NCI-H1417 (cell line): ENCODE results near the gene SMYD3.
"Not testable (repeated sequence)": the region's sequence is repeated elsewhere in the genome, so short reads cannot be mapped to it uniquely, and the experiment has no call there.

Experiments
- DNase-seq, 3 experiments: peaks; one replicate each; lab custom pipeline; 2025; lab: John Stamatoyannopoulos, UW

Gene SMYD3

DNA sequence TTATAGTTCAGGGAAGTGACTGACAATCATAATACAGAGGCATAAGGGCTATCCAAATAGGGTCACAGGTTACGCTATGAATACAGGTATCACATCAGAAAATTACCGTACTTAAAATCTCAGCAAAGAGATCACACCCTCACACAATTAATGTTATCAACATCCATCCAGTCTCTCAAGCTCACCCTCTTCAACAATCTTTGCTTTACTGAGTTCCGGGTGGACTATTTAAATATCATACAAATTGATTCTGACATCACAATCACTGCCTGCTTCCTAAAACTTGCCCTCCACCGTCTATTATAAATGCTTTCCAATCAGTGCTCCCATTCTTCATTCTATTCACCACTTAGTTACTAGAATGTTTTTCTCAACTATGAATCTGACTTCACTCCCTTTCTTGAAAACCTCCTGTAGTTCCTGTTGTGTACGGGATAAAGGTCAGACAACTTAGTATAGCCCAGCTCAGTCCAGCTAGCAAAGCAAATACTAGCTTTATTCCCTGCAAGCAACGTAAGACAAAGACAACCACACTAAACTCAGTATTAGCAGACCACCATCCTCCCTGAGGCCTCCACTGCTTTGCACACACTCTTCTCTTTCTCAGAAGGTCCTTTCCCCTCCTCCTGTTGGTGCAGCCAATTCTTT, 398.7 kb downstream of the SMYD3 start:
- DNase-seq = no peak

GRCh38 chr1:246107516-246108277, 399.4 kb downstream of the SMYD3 start:
- DNase-seq = peak in 2 of 3 experiments; percentile 28 to 58

- DNase-seq = no peak
Measured at GRCh38 chr1:246106342-246106763, 400.7 kb downstream of the SMYD3 start.

- no peak for DNase-seq
Measured at GRCh38 chr1:246104927-246105326, 402.2 kb downstream of the SMYD3 start.

DNA sequence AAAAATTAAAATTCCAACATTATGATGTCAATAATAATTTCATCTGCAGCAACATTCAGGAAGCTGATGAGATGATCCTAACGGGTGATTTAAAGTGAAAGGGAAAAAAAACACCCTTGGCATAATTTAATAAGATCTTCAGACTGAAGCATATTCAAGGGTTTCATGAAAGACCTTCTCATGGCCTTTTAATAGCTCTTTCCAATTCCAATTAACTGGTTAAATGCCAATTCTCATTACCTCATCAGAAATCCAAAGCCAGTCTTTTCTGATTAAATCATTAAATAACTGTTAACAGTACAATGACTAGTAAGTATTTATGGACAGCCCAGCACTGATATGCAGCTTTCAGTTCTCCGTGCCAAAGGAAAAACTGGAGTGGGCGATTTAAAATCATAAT, 407.5 kb downstream of the SMYD3 start:
- DNase-seq = no peak

DNA sequence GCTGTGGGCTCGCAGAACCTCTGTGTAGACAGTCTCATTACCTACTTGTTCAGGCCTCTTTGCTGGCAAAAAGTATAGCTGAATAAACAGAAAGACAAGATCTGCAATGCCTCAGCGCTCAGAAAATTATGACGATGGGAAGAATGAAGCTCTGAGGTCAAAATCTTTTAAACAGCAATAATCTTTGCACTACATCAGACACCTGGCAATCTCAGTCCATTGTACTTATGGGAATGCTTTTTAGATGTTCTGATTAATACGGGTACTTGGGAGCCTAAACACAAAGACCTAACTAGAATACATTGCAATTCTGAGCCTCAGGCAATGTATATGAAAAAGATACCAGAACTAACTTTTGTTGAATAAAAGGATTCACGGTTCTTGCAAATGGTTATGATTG, 410.7 kb downstream of the SMYD3 start:
- DNase-seq = no peak

- no peak for DNase-seq
Measured at GRCh38 chr1:246095443-246095842, 411.6 kb downstream of the SMYD3 start.

DNA sequence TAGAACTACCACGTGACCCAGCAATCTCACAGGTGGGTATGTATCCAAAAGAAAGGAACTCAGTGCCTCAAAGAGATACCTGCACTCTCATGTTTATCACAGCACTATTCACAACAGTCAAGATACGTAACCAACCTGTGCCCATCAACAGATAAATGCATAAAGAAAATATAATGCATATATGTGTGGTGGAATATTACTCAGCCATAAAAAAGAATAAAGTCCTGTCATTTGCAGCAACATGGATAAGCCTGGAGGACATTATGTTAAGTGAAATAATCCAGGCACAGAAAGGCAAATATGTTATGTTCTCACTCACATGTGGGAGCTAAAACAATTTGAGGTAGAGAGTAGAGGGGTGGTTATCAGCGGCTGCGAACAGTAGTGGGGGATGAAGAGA, 413.8 kb downstream of the SMYD3 start:
- DNase-seq = no peak

DNA sequence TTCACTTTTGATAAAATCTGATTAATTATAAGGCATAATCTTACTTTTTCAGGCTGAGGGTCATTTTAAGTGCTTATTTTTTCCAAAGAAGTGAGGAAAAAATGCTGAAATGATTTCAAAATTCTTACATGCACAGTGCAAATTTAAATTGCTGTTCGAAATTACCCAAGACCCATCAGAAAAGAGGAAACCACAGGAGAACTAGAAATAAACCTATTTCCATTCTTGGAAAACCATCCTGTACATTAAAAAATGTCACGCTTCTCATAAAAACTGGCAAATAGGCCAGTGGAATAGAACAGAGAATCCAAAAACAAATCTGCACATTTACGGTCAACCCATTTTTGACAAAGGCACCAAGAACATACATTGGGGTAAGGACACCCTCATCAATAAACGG, 414.9 kb downstream of the SMYD3 start:
- DNase-seq = no peak

- no peak for DNase-seq
Measured at GRCh38 chr1:246091477-246091876, 415.6 kb downstream of the SMYD3 start.

GRCh38 chr1:246086191-246086590, 420.9 kb downstream of the SMYD3 start:
- no peak for DNase-seq

DNA sequence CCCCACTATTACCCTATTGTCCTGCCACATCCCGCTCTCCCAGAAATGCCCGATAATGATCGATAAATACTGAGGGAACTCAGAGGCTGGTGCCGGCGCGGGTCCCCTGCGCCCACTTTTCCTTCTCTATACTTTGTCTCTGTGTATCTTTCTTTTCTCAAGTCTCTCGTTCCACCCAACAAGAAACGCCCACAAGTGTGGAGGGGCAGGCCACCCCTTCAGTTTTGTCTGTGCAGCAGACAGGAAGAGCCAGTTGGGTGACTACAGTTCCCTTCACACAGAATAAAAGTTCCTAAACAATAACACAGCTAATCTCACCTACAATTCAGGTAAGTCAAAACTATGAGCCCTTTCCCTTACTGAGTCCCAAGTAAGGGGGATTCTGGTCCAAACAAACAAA, 423.7 kb downstream of the SMYD3 start:
- DNase-seq = no peak

DNA sequence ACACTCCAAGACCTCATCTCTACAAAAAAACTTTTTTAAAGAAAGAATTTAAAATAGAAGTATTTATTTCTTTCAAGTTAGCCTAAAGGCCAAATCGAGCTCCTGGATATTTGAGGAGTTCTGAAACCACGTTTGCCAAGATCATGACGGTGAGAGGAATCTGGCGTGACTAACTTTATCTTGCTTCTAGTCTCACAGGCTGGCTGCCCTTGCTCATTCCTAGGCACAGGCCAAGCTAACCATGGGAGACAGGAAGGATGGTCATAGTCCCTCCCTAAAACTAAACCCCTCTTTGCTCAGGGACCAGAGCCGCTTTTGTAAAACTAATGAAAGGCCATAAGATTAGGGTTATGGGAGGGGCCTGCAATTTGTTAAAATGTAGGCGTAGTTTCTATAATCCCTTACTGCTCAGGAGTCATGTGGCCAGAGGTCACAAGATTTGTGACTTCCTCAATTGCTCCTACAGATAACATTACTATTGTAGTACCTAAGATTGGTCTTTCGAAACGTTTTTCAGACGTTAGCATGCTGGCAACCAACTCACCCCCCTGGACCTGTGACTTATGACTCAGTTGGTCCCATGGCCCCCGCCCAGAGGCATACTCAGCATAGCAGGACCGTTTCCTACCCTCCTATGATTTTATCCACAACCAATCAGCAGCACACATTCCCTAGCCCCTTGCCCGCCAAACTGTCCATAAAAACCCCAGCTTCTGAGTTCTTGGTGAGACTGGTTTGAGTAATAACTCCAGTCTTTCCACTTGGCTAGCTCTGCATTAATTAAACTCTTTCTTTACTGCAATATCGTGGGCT, 425.0 kb downstream of the SMYD3 start:
- no peak for DNase-seq

DNA sequence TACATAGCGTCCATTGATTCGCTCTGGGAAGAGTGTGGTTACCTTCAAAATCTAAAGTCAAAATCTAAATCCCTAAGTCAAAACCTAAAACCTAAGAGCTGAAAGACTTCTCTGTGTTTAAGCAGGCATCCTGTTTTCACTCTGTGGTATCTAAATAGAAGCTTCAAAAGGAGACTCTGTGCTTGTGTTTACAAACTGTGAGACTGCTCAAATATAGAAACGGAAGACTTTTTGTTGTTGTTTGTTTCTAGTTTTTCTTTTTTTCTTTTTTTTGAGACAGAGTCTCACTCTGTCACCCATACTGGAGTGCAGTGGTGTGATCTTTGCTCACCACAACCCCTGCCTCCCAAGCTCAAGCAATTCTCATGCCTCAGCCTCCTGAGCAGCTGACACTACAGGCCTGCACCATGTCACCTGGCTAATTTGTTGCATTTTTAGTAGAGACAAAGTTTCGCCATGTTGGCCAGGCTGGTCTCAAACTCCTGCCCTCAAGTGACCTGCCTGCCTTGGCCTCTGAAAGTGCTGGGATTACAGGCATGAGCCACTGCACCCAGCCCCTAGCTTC, 425.9 kb downstream of the SMYD3 start:
- no peak for DNase-seq

GRCh38 chr1:246080031-246080430, 427.0 kb downstream of the SMYD3 start:
- no peak for DNase-seq

DNA sequence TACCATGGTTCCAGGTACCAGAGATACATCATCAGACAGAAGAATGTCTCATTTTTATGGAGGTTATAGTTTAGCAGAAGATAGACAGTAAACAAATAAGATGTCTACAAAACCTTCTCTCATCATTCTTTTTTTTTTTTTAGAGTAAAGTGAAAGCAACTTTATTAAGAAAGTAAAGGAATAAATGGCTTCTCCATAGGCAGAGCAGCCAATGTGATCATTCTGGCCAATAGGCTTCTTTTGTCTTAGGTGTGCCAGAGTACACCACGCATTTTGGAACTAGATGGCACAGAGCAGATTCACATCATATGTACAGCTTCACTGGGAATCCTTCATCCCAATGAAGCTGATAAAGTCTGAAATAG, 428.2 kb downstream of the SMYD3 start:
- no peak for DNase-seq

- DNase-seq = no peak
Measured at GRCh38 chr1:246078126-246078887, 428.8 kb downstream of the SMYD3 start.

GRCh38 chr1:246077476-246077875, 429.6 kb downstream of the SMYD3 start:
- no peak for DNase-seq

- DNase-seq = no peak
Measured at GRCh38 chr1:246074421-246074820, 432.7 kb downstream of the SMYD3 start.

GRCh38 chr1:246072456-246072955, 434.6 kb downstream of the SMYD3 start:
- no peak for DNase-seq

- DNase-seq = not testable (repeated sequence)
Measured at GRCh38 chr1:246071981-246072380, 435.1 kb downstream of the SMYD3 start.

DNA sequence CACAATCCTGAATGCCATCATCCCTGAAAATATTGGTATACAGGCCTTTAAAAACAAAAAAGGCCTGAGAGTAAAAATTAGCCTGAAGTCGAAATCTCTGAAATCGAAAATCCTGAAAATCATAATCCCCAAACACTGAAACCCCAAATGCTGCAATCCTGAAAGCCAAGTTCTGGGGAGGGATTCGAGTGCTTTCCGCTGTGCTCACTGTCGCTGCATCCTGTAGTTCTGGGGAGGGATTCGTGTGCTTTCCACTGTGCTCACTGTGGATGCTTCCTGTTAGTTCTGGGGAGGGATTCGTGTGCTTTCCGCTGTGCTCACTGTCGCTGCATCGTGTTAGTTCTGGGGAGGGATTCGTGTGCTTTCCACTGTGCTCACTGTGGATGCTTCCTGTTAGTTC, 435.5 kb downstream of the SMYD3 start:
- peak in 1 of 3 experiments; percentile 9 for DNase-seq
